Progenitor cell of endocrine pancreas (in vitro differentiated cells): ENCODE data around the gene FAT1. TPM values are rescaled to one million over a fixed set of nuclear protein-coding genes. Genes with fewer than 3 reads are reported as not detected.
A peak's percentile ranks its signal among the peaks of the same experiment; 100 is the strongest.

Experiments
- DNase-seq: peaks from one replicate; pipeline ENCODE4 v3.0.0; 2021; ENCODE audit warnings: low spot score; ENCODE audit not compliant: unreplicated experiment
- H3K27ac Mint-ChIP-seq: 2 replicates; pipeline ENCODE4 v1.8.0; 2021; ENCODE audit warnings: mild to moderate bottlenecking, moderate library complexity, mixed read lengths
- H3K27me3 Mint-ChIP-seq: 2 replicates; pipeline ENCODE4 v1.8.0; 2021; ENCODE audit warnings: mixed read lengths
- H3K36me3 Mint-ChIP-seq: 2 replicates; pipeline ENCODE4 v1.8.0; 2022; ENCODE audit warnings: mixed read lengths; ENCODE audit not compliant: insufficient read depth
- H3K4me1 Mint-ChIP-seq: 2 replicates; pipeline ENCODE4 v1.8.0; 2021; ENCODE audit warnings: low read depth, mixed read lengths
- H3K4me3 Mint-ChIP-seq: 2 replicates; pipeline ENCODE4 v1.8.0; 2021; ENCODE audit warnings: low read depth, mild to moderate bottlenecking, moderate library complexity, mixed read lengths
- H3K9me3 Mint-ChIP-seq: 2 replicates; pipeline ENCODE4 v1.8.0; 2021; ENCODE audit warnings: low read depth, mixed read lengths
- CTCF ChIP-seq: fragments of 200-600 bp; sonication (generic); IDR thresholded peaks from one replicate; pipeline ENCODE4 v1.5.0; 2021; ENCODE audit warnings: antibody characterized with exemption, mild to moderate bottlenecking; ENCODE audit not compliant: unreplicated experiment
- total RNA-seq: library from RNA; stranded (reverse); gene quantifications from 2 replicates; pipeline ENCODE4 v1.2.1, GENCODE V29; 2021

FAT1 gene
- total RNA-seq, 1 donor from 2014 or later, result 264 TPM

GRCh38 chr4:186749611-186750281 is 26.1 kb upstream of the FAT1 start:
- Mint-ChIP-seq H3K9me3 (peaks cover 3% of the 10 kb centered on the region), H3K4me1 (no peaks in the 10 kb centered on the region), H3K36me3 (no peaks in the 10 kb centered on the region), H3K27me3 (no peaks in the 10 kb centered on the region), H3K27ac (no peak overlapping the region), H3K4me3 (no peak overlapping the region)
- TF ChIP-seq CTCF, result no peak
- no peak for DNase-seq

- no peak for DNase-seq
- H3K36me3 Mint-ChIP-seq, result no peaks in the 10 kb centered on the region
These were observed 22.9 kb upstream of the FAT1 start for GRCh38 chr4:186746581-186746980.

GRCh38 chr4:186743261-186743660 is 19.6 kb upstream of the FAT1 start:
- Mint-ChIP-seq H3K4me1 (peaks cover 5% of the 10 kb centered on the region), H3K4me3 (no peak overlapping the region), H3K27ac (no peak overlapping the region), H3K9me3 (no peaks in the 10 kb centered on the region), H3K36me3 (no peaks in the 10 kb centered on the region), H3K27me3 (no peaks in the 10 kb centered on the region)
- no peak for DNase-seq
- no peak for TF ChIP-seq CTCF

More at GRCh38 chr4:186746581-186746980, 22.9 kb upstream of the FAT1 start:
- H3K27me3 Mint-ChIP-seq, result no peaks in the 10 kb centered on the region
- TF ChIP-seq CTCF, result no peak
- peaks cover 3% of the 10 kb centered on the region for H3K9me3 Mint-ChIP-seq
- peaks cover 5% of the 10 kb centered on the region for H3K4me1 Mint-ChIP-seq
- H3K27ac Mint-ChIP-seq, result no peak overlapping the region
- H3K4me3 Mint-ChIP-seq, result no peak overlapping the region

- TF ChIP-seq CTCF, result no peak
- no peaks in the 10 kb centered on the region for H3K27me3 Mint-ChIP-seq
- H3K36me3 Mint-ChIP-seq, result no peaks in the 10 kb centered on the region
- no peaks in the 10 kb centered on the region for H3K9me3 Mint-ChIP-seq
- no peak overlapping the region for H3K4me3 Mint-ChIP-seq
- no peak for DNase-seq
- H3K27ac Mint-ChIP-seq, result no peak overlapping the region
- H3K4me1 Mint-ChIP-seq, result peaks cover 7% of the 10 kb centered on the region
These were observed 17.2 kb upstream of the FAT1 start for GRCh38 chr4:186740822-186741221.

GRCh38 chr4:186739802-186740434 is 16.3 kb upstream of the FAT1 start:
- H3K4me3 Mint-ChIP-seq, result no peak overlapping the region
- H3K27me3 Mint-ChIP-seq, result no peaks in the 10 kb centered on the region
- peaks cover 10% of the 10 kb centered on the region for H3K4me1 Mint-ChIP-seq
- H3K27ac Mint-ChIP-seq, result peak overlapping the region; percentile 63
- TF ChIP-seq CTCF, result no peak
- no peaks in the 10 kb centered on the region for H3K9me3 Mint-ChIP-seq
- no peaks in the 10 kb centered on the region for H3K36me3 Mint-ChIP-seq
- DNase-seq, result no peak
